GM19324 (cell line): ENCODE results near the gene ZNF275.
"Not testable (repeated sequence)": the region's sequence is repeated elsewhere in the genome, so short reads cannot be mapped to it uniquely, and the experiment has no call there.

ENCODE experiments used
- ATAC-seq: cut with Tn5 transposase; IDR thresholded peaks from one replicate; pipeline ENCODE4 v1.9.1; 2021; ENCODE audit warnings: mild to moderate bottlenecking, moderate library complexity; ENCODE audit not compliant: unreplicated experiment, low FRiP score

The ZNF275 gene

GRCh38 chrX:153318811-153319210 is 15.1 kb upstream of the ZNF275 start:
- ATAC-seq, result no peak

GRCh38 chrX:153319295-153320046 is 14.5 kb upstream of the ZNF275 start:
- ATAC-seq, result no peak

GRCh38 chrX:153320047-153320443 is 13.9 kb upstream of the ZNF275 start:
- ATAC-seq, result not testable (repeated sequence)

GRCh38 chrX:153320555-153321184 is 13.3 kb upstream of the ZNF275 start:
- ATAC-seq, result no peak

GRCh38 chrX:153321381-153322124 is 12.4 kb upstream of the ZNF275 start, which contains the start of gene PNMA6F:
PNMA6F (minus strand) TSS chrX:153321767; CDS start chrX:153320674, 1,093 bp downstream.
- no peak for ATAC-seq

- no peak for ATAC-seq
Measured at GRCh38 chrX:153327561-153327960, 6.4 kb upstream of the ZNF275 start.

GRCh38 chrX:153333266-153333665 is 687 bp upstream of the ZNF275 start:
- ATAC-seq, result no peak

- no peak for ATAC-seq
Measured at GRCh38 chrX:153334654-153335295, 822 bp downstream of the ZNF275 start.

- ATAC-seq, result no peak
Measured at GRCh38 chrX:153336121-153336894, 2.4 kb downstream of the ZNF275 start.

GRCh38 chrX:153336988-153337387 is 3.0 kb downstream of the ZNF275 start:
- ATAC-seq, result no peak

- ATAC-seq, result no peak
Measured at GRCh38 chrX:153338836-153339235, 4.9 kb downstream of the ZNF275 start.

GRCh38 chrX:153339662-153340061 is 5.7 kb downstream of the ZNF275 start:
- ATAC-seq, result no peak

GRCh38 chrX:153340111-153340510 is 6.2 kb downstream of the ZNF275 start:
- no peak for ATAC-seq

GRCh38 chrX:153342762-153343558 is 9.0 kb downstream of the ZNF275 start:
- no peak for ATAC-seq

GRCh38 chrX:153343674-153344073 is 9.7 kb downstream of the ZNF275 start:
- ATAC-seq, result no peak

- ATAC-seq, result no peak
Measured at GRCh38 chrX:153347530-153347929, 13.6 kb downstream of the ZNF275 start.

GRCh38 chrX:153348421-153348820 is 14.5 kb downstream of the ZNF275 start:
- ATAC-seq, result no peak

GRCh38 chrX:153349952-153350351 is 16.0 kb downstream of the ZNF275 start:
- ATAC-seq, result no peak

- ATAC-seq, result no peak
Measured at GRCh38 chrX:153351981-153352380, 18.0 kb downstream of the ZNF275 start.
